Panc1 (cell line): Measurements from ENCODE around the gene NEB.
"Not testable (repeated sequence)": the region's sequence is repeated elsewhere in the genome, so short reads cannot be mapped to it uniquely, and the experiment has no call there.

Experiments
- CTCF ChIP-seq: fragments of 450-650 bp; IDR thresholded peaks from 2 replicates; pipeline ENCODE4 v1.5.1; 2017; ENCODE audit warnings: mild to moderate bottlenecking
- POLR2AphosphoS5 ChIP-seq: IDR thresholded peaks from 2 replicates; pipeline ENCODE4 v1.6.1; 2012; ENCODE audit warnings: mild to moderate bottlenecking, low read depth, low read length, moderate library complexity
- REST ChIP-seq, 2 experiments: IDR thresholded peaks; 2 replicates each; pipeline ENCODE4 v1.6.1; 2011 to 2012; ENCODE audit warnings: low read depth in 2 of 2, control low read depth in 1 of 2, low read length in 1 of 2, mild to moderate bottlenecking in 1 of 2, moderate library complexity in 1 of 2; ENCODE audit not compliant: insufficient read depth in 1 of 2
- SIN3A ChIP-seq: IDR thresholded peaks from 2 replicates; pipeline ENCODE4 v1.6.1; 2012; ENCODE audit warnings: low read depth, mild to moderate bottlenecking, low read length, moderate library complexity, borderline replicate concordance; ENCODE audit not compliant: insufficient read depth

GRCh38 chr2:151646512-151646911, 87.8 kb downstream of the NEB start:
- TF ChIP-seq CTCF; SIN3A; POLR2AphosphoS5; REST (IDR thresholded peaks at IDR 0.05; ENCODE audit: insufficient read depth in 1 of 2, low read depth in 2 of 2, low read length in 1 of 2): not testable (repeated sequence)
